Kidney capillary endothelial cell (primary cell): Measurements from ENCODE around the gene SLC1A5.
"Not testable (repeated sequence)": the region's sequence is repeated elsewhere in the genome, so short reads cannot be mapped to it uniquely, and the experiment has no call there.

ENCODE experiments used
- DNase-seq: peaks from one replicate; pipeline ENCODE4 v3.0.0-alpha.2; 2018; ENCODE audit warnings: low spot score

The SLC1A5 gene

DNA sequence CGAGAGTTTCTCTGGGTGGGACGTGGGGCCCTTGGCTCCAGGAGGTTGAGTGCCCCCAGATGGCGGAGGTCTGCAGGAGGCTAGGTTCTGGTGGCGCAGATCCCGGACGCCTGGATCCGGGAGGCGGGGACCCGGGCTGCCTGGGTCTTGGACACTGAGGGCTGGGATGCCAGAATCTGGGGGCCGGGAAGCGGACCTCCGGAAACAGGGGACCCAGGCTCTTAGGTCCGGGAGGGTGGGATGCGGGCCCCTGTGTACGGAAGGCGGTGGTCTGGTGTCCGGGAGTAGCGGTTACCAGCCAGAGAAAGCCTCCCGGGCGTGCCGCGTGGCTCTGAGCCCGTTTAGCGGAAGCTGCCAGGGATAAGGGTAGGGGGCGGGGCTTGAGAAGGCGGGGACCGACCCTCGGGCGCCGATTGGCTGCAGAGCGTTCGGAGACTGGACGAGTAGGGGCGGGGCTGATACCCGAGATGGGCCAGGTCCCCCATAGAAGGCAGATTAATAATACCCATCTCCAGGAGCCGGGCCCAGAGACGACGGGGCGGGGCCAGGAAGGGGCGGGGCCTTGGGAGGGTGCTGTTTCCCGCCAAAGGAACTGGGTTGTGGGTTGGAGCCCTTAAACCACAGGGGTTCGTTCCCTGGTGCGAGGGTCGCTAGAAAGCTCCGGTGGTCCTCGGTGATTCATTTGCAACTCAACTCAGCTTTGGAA is at the start of gene SLC1A5:
Gene SLC1A5, minus strand, starts transcription at position 333 of the 706 bp plus-strand sequence. CDS start 629 bp downstream, outside the sequence.
- peak; percentile 93 for DNase-seq

DNA sequence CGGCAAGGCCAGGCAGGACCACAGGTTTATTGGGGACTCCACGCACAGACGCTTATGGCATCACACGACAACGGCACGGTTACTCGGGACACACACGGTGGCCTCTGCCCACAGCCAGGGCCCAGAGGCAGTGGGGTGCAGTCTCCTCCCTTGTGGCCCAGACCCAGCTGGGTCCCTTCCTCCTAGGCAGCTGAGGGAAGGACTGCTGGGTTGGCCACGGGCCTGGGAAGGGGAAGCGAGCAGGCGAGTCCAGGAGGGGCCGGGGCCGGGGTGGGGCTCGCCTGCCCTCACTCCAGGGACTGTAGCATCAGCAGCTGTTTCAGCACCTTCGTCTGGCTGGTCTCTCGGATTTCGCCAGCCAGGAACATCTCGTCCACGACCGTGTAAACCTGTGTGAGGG is 49.8 kb upstream of the SLC1A5 start:
- no peak for DNase-seq

DNA sequence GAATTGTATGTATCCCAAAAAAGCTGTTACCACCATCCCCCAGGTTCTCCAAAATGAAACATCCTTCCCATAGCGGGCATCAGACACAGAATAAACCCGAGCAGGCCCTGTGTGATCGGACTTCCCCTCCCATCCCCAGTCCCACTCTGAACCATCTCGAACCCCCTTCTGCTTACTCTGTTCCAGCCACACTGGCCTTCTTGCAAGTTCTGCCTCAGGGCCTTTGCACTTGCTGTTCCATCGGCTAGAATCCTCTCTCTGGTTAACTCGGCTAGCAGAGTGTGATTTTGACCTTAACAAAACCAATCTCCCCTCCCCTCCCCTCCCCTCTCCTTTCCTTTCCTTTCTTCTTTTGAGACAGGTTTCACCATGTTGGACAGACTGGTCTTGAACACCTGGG is 46.6 kb upstream of the SLC1A5 start:
- DNase-seq: no peak

DNA sequence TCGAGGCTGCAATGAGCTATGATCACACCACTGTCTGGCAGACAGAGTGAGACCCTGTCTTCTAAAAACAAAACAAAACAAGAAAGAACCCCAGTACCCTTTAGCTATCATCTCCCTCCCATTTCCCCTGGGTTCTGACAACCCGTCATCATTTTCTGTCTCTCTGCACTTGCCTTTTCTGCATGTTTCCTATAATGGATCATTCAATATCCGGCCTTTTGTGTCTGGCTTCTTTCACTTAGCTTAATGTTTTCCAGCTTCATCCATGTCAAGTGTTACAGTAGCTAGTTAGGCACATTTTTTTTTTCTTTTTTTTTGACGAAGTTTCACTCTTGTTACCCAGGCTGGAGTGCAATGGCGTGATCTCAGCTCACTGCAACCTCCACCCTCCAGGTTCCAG is 45.7 kb upstream of the SLC1A5 start:
- no peak for DNase-seq

DNA sequence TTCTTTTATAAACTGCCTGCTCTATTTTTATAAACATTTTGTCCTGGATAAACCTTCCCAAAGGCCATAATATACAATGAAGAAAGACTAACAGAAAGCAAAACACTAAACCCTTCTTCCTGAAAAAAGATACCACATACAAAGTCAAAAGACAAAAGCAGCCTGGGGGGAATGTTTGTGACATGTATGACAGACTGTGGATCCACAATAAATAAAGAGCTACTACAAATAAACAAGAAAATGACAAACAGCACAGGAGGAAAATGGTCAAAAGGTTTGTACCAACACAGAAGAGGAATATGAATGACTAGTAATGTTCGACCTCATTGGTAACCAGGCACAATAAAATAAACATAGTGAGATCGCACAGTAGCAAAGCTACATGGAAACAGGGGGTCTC is 42.5 kb upstream of the SLC1A5 start:
- DNase-seq: no peak

DNA sequence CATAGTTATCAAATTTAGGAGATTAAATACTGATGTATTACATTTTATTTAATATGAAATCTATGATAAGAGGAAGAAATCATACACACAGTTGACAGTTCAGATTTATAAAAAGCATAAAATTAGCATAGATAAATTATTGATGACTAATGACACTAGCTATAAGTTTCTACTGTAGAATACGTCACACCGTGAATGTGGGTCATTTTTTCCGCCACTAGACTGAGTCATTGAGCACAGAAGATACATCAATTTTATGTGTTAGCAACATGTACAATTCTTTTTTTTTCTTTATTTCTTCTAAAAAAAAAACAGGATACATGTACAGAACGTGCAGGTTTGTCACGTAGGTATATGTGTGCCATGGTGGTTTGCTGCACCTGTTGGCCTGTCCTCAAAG is 40.1 kb upstream of the SLC1A5 start:
- DNase-seq: no peak

DNA sequence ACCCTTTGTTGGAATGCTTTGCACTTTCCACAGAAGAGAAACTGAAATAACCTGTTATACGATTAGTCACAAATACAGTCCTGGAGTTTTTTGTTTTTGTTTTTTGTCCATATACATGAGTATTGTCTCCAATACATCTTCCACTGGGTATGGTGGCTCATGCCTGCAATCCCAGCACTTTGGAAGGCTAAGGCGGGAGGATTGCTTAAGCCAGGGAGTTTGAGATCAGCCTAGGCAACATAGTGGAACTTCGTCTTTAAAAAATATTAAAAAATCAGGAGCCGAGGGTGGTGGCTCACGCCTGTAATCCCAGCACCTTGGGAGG is 37.3 kb upstream of the SLC1A5 start:
- DNase-seq: no peak

DNA sequence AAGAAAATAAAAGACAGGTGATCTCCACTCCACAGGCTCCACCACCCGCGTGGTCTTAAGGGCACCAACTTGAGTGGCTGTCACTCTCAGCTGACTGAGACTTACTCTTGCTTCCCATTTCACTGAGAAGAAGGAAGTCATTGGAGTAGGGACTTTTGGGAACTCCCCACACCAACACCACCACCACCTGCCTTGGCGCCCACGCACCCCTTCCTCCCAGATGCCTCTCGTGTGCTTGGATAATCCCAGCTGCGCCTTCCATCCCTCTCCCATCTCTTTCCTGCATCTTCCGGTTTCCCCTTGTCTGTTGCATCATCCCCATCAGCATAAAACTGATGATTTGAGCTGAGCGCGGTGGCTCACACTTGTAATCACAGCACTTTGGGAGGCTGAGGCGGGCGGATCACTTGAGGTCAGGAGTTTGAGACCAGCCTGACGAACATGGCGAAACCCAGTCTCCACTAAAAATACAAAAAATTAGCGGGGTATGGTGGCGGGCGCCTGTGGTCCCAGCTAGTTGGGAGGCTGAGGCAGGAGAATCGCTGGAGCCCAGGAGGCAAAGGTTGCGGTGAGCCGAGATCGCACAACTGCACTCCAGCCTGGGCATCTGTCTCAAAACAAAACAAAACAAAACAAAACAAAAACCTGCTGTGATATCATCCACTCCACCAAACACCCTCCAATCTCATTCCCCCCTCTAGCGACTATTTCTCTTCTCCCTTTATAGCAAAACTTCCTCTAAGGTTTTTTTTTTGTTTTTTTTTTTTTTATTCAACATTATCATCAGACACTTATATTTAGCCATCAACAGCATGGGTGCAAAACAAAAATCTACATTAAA is 36.7 kb upstream of the SLC1A5 start:
- no peak for DNase-seq

DNA sequence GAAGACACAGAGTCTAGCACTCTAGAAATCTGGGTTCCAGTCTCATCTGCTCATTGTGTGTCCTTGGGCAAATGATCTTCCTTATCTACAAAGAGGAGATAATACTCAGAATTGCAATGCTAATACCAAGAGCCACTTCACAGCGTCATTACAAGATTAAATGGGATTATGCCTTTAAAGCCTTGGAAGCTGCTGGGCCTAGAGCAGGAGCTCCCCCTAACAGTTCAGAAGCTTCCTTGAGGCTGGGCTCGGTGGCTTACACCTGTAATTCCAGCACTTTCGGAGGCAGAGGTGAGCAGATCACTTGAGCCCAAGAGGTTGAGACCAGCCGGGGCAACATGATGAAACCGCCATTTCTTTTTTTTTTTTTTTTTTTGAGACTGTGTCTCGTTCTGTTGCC is 34.7 kb upstream of the SLC1A5 start:
- no peak for DNase-seq

DNA sequence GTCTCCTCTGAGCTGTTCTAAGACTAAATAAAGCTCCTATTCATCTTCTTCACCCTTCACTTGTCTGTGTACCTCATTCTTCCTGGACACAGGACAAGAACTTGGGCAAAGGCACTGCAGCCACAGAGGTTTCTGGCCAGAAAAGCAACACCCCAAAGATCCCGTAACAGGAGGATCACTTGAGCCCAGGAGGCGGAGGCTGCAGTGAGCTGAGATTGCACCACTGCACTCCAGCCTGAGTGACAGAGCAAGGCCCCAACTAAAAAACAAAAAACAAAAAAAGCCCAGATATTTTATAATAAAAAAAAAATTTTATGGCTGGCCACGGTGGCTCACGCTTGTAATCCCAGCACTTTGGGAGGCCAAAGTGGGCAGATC is 34.0 kb upstream of the SLC1A5 start:
- DNase-seq: not testable (repeated sequence)

DNA sequence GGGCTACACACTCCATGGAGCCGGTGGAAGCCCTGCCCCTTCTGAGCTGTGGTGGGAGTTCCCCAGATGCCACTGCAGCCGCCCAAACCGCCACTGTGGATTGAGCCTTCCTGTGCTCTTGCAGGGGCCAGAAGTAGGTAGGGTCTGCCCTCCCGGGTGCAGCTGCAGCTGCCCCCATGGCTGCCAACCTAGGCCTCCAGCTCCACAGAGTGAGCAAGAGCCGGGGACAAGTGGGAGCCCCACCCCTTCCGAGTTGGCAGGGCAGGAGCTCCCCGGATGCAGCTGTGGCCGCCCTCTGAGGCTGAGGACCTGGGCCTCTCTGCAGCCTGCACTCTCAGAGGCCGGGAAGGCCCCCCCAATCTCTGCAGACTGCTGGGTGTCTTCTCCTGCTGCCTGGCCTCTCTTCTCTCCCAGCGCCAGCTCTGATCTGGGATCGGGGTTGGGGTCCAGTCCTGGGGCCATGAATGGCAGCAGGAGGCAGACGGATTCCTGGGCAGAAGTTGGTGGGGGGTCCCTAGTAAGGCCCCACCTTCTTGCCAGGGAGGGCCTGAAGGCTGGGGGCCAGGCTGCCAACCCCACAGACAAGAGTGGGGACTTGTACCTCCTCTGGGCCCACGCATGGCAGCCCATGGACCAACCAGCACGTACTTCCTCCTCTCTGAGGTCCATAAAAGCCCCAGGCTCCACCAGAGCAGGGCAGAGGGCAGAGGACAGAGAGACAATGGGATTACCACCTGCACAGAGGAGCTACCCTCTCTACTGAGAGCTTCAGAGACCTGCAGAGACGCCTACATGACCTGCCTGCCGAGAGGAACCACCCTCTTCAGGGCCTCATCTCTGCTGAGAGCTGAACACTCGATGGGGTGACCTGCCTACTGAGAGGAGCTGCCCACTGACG is 33.4 kb upstream of the SLC1A5 start:
- DNase-seq: no peak

DNA sequence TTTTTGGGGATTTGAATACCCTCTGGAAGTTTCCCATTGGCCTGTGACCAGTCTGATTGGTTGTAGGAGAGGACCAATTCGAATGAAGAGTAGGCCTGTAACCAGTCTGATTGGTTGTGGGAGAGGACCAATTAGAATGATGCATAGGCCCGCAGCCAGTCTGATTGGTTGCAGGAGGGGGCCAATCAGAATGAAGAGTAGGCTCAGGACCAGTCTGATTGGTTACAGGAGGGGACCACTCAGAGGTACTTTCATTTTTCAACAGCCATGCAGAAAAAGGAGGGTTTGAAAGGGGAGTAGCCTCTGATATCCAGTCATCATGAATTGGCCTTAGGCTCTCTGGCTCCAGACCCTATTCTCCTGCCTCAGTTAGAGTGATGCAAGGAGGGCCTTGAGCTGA is 30.4 kb upstream of the SLC1A5 start:
- DNase-seq: no peak

DNA sequence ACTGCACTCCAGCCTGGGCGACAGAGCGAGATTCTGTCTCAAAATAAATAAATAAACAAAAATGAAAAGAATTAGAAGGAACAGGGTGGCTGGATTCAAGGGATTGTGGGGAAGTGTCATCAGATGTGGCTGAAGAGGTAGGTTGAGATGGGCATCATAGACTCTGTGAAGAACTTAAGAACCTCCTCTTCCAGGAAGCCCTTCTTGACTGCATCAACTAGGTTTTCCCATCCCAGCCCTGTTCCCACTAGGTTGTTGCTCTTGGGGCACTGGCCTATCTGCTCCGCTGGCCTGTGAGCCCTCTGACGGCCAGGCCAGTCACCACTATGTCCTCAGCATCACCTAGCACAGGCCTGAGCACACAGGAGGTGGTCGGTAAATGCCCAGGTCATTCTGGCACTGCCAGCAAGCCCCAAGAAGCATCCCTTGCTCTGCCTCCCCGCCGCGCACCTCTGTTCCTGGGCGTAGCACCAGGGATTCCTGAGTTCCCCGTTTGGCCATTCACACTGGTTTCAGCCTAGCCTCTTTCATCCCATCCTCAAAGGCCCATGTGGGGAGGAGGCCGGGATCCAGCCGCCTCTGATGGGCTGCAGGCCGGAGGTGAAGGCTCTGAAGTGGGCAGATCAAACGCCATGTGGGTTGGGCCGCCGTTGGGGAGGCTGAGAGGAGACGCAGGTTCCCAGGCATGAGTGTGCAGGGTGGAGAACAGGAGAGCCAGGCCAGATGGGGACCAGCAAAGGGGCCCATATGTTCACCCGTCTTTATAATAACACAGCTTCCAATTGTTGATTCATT is 27.6 kb upstream of the SLC1A5 start:
- no peak for DNase-seq

DNA sequence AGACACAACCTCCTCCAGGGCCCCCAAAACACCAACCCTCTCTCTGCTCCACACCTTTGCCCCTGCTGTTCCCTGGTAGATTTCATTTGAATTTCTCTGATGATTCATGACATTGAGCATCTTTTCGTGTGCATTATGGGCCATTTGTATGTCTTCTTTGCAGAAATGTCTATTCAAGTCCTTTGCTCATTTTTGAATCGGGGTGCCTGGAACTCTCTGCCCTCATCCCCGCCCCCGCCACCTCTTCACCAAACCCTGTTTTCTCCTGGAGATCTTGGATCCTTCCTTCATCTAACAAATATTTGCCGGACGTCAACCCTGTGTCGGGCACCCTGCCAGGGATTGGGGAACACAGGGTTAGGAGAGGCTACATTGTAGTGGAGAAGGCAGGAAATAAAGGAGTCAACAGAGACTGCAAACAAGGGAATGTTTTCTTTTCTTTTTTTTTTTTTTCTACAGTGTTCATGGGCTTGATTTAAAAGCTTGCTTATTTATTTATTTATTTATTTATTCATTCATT is 25.5 kb upstream of the SLC1A5 start:
- DNase-seq: no peak

DNA sequence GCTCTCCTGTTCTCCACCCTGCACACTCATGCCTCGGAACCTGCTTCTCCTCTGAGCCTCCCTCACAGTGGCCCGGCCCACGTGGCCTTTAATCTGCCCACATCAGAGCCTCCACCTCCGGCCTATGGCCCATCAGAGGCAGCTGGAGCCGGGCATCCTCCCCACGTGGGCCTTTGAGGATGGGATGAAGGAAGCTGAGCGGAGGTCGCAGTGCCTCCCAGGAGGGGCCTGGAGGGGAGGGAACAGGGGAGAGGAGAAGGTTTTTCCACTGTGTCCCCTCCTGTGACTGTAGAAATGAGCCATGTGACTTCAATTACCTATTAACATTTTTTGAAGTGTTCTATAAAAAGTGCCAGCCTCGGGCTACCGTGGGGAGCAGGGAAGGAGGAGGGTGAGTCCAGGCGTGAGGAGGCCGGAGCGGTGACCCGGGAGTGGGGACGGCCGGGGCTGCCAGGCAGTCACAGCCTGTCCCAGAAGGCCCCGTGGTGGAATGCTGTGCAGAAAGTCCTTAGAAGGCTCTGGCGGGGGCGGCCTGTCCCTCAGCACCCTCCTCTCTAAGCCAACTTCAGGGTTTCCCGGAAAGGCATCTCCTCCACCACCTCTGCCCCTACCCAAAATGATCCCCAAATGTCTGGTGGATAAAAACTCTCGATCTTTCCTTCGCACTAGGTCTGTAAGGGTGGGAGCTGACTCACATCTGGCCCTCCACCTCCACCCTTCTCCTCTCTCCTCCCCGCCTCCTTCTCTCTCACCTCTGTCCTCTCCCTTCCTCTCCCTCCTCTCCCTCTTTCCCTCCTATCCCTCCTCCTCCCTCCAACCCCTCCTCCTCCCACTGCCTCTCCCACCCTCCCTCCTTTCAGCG is 24.8 kb upstream of the SLC1A5 start:
- no peak for DNase-seq

DNA sequence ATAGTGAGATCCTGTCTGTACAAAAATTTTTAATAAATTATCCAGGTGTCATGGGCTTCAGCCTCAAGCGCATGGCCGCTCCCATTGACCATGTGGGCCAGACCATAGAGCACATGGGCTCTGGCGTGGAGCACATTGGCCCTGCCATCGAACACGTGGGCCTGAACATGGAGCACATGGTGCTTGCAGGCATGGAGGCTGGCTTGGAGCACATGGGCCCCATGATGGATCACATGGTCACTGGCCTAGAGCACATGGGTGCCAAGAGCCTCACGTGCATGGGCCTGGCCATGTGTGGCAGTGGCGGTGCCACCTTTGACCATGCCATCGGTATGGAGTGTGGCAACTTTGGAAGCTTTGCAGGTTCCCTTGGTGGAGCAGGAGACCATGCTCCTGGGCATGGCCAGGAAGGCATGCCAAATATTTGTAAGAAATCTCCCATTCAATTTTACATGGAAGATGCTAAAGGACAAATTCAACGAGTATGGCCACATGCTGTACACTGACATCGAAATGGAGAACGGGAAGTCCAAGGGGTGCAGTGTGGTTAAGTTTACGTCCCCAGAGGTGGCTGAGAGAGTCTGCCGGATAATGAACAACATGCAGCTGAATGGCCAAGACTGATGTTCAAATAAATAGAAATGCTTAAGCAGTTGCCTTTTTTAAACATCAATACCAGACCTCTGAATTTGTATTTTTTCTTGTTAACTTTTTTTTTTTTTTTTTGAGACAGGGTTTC is 21.3 kb upstream of the SLC1A5 start:
- no peak for DNase-seq

DNA sequence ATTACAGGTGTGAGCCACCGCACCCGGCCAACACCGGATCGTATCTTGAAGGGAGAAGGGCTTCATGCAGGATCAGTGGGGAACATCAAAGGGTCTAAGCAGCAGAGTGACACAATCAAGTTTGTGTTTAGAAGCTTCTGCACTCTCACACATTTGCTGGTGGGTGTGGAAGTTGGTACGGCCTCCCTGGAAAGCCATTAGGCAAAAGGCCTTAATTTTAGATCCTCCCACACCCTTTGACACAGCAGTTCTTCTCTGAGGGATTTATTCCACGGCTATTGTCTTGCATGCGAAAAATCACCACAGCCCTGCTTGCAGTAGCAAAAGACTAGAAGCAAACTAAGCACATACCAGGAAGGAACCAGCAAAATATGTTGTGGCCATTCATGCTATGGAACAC is 18.3 kb upstream of the SLC1A5 start:
- no peak for DNase-seq

DNA sequence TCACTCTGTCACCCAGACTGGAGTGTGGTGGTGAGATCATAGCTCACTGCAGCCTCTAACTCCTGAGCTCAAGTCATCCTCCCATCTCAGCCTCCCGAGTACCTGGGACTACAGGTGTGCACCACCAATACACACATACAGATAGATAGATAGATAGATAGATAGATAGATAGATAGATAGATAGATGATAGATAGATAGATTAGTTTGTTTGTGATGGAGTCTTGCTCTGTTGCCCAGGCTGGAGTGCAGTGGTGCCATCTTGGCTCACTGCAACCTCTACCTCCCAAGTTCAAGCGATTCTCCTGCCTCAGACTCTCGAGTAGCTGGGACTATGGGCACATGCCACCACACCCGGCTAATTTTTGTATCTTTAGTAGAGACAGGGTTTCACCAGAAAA is 16.0 kb upstream of the SLC1A5 start:
- not testable (repeated sequence) for DNase-seq

DNA sequence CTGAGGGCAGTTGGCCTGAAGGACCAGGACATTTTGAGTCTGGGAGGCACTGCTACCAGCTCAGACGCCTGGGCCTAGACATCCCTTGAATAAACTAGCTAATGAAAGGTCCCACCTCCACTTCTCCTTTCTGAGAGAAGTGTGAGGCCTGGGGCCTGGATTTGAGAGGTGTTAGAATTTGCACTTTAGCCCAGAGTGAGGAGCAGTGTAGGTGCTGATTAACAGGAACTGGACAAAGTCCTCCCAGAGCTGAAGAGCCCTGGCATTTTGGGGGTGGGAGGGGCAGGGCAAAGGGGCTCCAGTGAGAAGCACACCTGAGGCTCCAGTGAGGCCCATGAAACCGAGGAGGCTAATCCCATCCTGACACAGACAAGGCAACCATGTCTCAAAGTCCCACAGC is 15.2 kb upstream of the SLC1A5 start:
- no peak for DNase-seq

DNA sequence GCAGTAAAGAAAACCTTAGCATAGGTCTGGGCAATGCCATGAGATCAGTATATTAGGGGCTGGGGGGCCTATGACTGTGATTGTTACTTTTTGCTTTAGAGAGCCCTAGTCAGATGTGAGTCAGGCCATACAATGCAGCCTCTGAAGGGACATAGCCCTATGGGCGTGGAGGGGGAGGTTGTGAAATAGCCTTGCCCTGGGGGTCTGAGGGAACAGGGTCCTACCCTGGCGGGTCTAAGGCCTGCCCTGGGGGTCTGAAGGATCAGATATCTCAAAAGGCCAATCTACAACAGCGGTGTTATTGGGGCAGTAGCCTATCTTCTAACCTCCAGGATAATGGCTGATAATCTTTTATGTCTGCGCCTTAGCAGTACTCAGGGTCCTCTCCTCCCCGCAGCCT is 13.8 kb upstream of the SLC1A5 start:
- no peak for DNase-seq
